CD1c-positive myeloid dendritic cell (primary cell): Measurements from ENCODE around the gene CYFIP2.

Source experiments
- DNase-seq: peaks from one replicate; pipeline ENCODE4 v3.0.0-alpha.2; 2016; ENCODE audit errors: extremely low spot score

CYFIP2 gene

DNA sequence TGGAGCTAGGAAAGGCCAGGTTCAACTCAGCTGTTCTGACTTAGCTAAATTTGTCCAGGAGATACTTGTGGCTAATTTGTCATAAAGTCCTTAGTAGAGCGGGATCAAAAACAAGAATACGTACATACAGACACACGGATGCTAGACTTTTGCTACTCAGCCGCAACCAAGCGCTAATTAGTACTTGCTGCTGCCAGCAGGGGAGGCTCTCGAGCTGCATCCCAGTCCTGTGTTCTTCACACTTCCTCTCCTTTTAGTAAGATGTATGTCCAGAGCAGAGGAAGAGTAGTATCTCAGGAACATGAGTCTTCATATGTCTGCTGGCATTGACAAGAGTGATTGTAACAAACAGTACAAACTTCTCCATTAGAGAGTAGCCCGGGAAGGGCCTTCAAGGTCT is 58.3 kb downstream of the CYFIP2 start:
- DNase-seq = peak; percentile 5

- no peak for DNase-seq
Observed at GRCh38 chr5:157326440-157327005, 60.6 kb downstream of the CYFIP2 start.

DNA sequence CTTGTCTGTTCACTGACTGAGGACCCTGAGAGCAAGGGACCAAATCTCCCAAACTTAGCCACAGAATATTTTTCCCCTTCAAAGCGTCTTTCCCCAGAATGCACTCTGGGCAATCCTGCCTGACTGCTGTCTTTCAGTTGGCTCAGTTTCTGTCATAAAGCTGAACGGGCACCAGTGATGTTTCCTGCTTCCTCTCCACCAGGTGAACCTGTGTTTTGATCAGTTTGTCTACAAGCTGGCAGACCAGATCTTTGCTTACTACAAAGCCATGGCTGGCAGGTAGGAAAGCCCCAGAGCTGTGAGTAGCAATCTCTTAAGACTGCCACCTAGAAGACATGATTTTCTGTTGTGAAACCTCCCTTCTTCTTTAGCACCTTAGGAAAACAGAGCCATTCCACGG is 61.8 kb downstream of the CYFIP2 start:
- no peak for DNase-seq

- DNase-seq = peak; percentile 84
Observed at GRCh38 chr5:157328277-157328912, 62.5 kb downstream of the CYFIP2 start.

- DNase-seq = no peak
Observed at GRCh38 chr5:157331807-157332206, 65.9 kb downstream of the CYFIP2 start.

- DNase-seq = no peak
Observed at GRCh38 chr5:157335534-157336422, 69.9 kb downstream of the CYFIP2 start.

- DNase-seq = no peak
Observed at GRCh38 chr5:157336423-157336744, 70.5 kb downstream of the CYFIP2 start.

DNA sequence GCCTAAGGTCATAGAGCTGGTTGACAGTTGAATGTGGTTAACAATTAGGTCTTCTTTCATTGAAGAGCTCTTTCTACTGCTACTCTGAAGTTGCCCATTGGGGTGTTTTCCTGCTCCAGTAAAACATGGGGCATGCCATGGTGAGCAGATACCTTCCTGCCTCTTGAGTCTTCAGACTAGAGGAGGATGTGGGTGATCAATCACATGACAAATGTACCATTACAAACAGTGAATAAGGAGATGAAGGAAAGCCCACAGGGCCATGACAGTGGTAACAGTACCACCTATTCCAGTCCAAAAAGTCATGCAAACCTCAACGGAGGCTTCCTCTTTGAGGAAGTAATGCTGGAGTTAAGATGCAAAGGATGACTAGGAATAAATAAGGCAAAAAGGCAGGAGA is 73.5 kb downstream of the CYFIP2 start:
- no peak for DNase-seq

DNA sequence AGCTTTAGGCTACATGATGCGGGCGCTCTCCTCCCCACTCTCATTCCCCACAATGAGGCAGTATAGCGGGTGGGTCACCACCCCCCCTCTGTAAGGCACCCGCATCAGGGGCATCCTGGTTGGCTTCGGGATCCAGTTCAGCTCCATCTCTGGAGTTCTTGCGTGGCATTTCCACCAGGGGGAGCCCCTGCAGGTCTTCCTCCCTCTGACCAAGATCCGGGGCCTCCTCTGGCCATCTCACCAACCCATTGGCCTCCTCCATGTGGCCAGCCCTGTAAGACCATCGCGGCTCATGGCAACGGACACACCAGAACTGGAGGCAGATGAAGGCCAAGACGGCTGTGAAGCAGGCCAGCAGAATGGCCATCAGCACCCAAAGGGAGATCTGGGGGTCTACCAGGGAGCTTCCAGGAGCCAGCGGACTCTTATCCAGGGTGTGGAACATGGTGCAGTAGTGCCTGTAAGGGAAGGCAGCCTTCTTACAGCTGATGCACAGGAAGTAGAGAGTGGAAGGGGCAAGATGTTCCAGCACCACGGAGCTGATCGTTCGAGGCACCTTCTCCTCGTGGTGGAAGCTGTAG is 77.0 kb downstream of the CYFIP2 start:
- peak; percentile 51 for DNase-seq

GRCh38 chr5:157343842-157344790 is 78.2 kb downstream of the CYFIP2 start:
- no peak for DNase-seq

DNA sequence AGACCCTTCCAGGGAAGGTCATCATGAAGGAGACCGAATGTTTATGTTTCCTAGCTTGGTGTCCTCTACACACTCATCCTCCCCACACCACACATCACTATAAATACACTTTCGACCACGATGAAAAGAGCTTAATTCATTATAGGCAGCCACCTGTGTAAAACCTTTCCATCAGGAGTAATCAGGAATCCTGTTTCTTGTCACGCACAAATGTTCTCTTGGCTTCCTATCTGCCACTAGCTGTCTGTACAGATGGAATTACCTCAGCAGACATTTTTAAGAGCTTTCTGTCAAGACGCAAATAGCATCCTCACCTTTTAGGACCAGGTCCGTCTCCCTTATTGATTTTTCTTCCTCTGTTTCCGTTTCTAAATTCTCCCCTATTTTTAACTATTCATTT is 79.1 kb downstream of the CYFIP2 start:
- DNase-seq = no peak

DNA sequence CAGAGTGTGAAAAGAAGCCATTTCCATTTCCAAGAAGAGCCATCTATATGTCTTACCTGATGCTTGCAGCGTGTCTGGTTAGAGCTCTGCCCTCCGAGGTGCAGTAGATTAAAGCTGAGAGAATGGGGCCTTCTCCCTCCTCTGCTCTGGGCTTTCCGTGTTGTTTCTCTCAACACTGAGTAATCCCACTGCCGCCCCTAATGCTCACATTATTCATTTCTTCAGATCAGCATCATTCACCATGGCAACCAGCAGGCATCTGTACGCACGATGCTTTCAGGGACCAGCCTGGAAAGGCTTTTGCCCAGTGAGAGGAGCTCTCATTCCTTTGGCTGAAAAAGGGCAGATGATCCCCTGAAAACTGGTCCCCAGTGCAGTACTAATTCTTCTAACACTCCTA is 79.6 kb downstream of the CYFIP2 start:
- DNase-seq = no peak

DNA sequence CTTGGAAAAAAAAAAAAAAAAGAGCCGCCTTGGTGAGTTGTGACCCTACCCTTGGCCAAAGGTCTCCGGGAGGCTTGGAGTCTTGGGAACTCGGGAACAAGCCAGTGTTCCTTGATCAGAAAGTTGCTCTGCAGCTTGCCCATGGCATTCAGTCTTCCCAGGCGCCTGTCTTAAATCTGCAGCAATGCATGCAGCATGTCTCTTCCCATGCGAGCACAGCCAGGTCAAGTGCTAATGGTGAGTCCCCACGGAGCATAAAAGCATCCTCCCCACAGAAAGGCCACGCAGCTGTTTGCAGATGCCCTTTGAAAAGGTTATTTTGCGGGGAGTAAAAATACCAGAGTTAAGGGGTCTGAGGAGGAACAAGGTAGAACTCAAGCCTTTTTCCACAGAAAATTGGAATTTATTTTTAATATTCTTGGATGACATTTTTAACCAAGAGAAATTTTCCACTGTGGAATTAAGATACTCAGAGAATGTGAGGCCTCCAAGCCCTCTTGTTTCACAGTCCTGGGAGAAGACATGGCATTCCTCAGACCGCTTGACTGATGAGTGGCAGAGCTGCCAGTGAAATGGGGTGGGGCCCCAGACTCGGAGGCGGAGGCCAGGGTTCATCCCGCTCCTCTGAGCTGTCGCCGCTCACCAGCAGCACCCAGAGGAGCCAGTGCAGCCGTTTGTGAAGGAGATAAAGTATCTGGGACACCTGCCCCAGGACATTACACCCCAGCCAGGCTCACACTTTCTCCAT is 81.6 kb downstream of the CYFIP2 start:
- DNase-seq = no peak

- no peak for DNase-seq
Observed at GRCh38 chr5:157348049-157348400, 82.1 kb downstream of the CYFIP2 start.

GRCh38 chr5:157350939-157351801 is 85.2 kb downstream of the CYFIP2 start:
- DNase-seq = no peak

DNA sequence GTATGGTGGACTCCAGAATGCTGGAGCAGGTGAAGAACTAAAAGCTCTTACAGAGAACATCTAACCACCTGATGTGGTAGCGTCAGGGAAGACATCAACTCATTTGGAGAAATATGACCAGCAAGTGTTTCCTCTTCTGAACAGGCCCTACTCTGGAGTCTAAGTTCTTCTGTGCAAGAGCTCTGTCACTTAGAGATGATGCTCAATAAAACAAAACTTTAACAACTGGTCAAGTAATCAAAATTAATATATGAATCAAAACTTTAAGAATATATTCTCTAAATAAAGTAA is 85.8 kb downstream of the CYFIP2 start:
- no peak for DNase-seq

GRCh38 chr5:157352756-157353340 is 86.9 kb downstream of the CYFIP2 start:
- no peak for DNase-seq

- DNase-seq = no peak
Observed at GRCh38 chr5:157354800-157355199, 88.9 kb downstream of the CYFIP2 start.

DNA sequence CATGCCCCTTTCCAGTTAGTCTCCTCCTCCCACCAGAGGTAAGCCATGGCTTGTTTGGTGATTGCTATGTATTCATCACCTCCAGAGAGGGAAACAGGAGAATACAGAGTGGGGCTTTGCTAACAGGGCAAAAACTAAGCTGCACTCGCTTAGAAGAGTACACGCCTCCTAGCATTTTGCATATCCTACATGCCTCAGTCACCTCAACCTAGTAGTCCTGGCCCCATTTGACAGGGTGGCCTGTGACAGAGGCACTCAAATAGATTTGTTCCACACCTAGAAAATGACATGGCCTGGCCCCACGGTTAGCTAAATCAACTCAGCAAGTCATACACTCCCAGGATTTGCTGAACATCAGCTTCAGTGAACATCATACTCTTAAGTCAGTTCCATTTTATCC is 90.7 kb downstream of the CYFIP2 start:
- no peak for DNase-seq

DNA sequence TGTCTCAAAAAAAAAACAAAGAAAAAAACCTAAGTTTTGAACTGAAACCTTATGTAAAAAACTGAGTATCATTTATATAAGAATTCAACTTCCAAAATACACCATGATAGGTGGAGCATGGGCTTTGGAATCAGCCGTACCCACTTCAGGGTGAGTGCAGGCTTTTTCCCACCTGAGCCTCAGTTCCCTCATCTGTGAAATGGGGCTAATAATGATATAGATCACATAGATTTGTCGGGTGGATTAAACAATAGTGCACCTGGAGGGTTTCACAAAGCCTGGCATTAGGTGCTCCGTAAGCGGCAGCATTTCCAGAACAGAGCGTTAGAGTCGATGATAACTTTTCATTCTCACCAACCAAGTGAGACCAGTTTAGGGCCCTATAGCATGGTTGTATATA is 91.9 kb downstream of the CYFIP2 start:
- DNase-seq = no peak
